Coronary artery (tissue), 2 donors: ENCODE results near the gene ZNF367.
A peak's percentile ranks its signal among the peaks of the same experiment; 100 is the strongest.

Experiments
- DNase-seq: peaks from one replicate; pipeline ENCODE4 v3.0.0-alpha.2; 2017; ENCODE audit warnings: low spot score
- H3K27ac ChIP-seq, 2 donors: fragments of 200-600 bp; sonication (generic); one replicate each; pipeline ENCODE4 v1.5.1; 2016 to 2019
- H3K4me3 ChIP-seq: fragments of 200-600 bp; sonication (generic); 2 replicates; pipeline ENCODE4 v1.5.1; 2016; ENCODE audit warnings: mild to moderate bottlenecking, moderate library complexity
- CTCF ChIP-seq: fragments of 200-600 bp; sonication (generic); IDR thresholded peaks from one replicate; pipeline ENCODE4 v1.5.1; 2019; ENCODE audit warnings: antibody characterized with exemption

Gene ZNF367

GRCh38 chr9:96342571-96343245 lies 75.5 kb downstream of the ZNF367 start:
- TF ChIP-seq CTCF: no peak
- no peak for DNase-seq
- Histone ChIP-seq H3K4me3 (no peak overlapping the region), H3K27ac (peak overlapping the region in 1 of 2 donors; percentile 19)

GRCh38 chr9:96340707-96341106 lies 77.5 kb downstream of the ZNF367 start:
- no peak for TF ChIP-seq CTCF
- DNase-seq: no peak
- Histone ChIP-seq H3K27ac (no peak overlapping the region), H3K4me3 (no peak overlapping the region)

GRCh38 chr9:96338299-96338698 lies 79.9 kb downstream of the ZNF367 start:
- no peak for DNase-seq
- Histone ChIP-seq H3K4me3 (no peak overlapping the region), H3K27ac (no peak overlapping the region)
- TF ChIP-seq CTCF: no peak
